Suprapubic skin (tissue), 4 donors: ENCODE results near the gene KRTAP1-3. TPM values are rescaled to one million over a fixed set of nuclear protein-coding genes. Genes with fewer than 3 reads are reported as not detected.

Experiments
- DNase-seq, 2 donors: peaks; one replicate each; pipeline ENCODE4 v3.0.0-alpha.2; 2019; ENCODE audit warnings: low spot score in 2 of 2
- H3K27ac ChIP-seq: fragments of 200-600 bp; sonication (generic); one replicate; pipeline ENCODE4 v1.5.1; 2019
- H3K27me3 ChIP-seq: fragments of 200-600 bp; sonication (generic); one replicate; pipeline ENCODE4 v1.5.1; 2019
- H3K36me3 ChIP-seq: fragments of 200-600 bp; sonication (generic); one replicate; pipeline ENCODE4 v1.5.1; 2019
- H3K4me1 ChIP-seq: fragments of 200-600 bp; sonication (generic); one replicate; pipeline ENCODE4 v1.5.1; 2019
- H3K4me3 ChIP-seq: fragments of 200-600 bp; sonication (generic); one replicate; pipeline ENCODE4 v1.5.1; 2019; ENCODE audit warnings: mild to moderate bottlenecking
- H3K9me3 ChIP-seq: fragments of 200-600 bp; sonication (generic); one replicate; pipeline ENCODE4 v1.5.1; 2019
- EP300 ChIP-seq: sonication (generic); formaldehyde crosslinking; IDR thresholded peaks from one replicate; pipeline ENCODE4 v1.6.1; 2017; ENCODE audit warnings: antibody characterized with exemption
- POLR2A ChIP-seq, 2 donors: fragments of 450-650 bp; IDR thresholded peaks; one replicate each; pipeline ENCODE4 v1.6.1; 2017; ENCODE audit warnings: antibody characterized with exemption in 2 of 2, mild to moderate bottlenecking in 2 of 2, moderate library complexity in 2 of 2
- POLR2AphosphoS5 ChIP-seq, 3 donors: sonication (generic); formaldehyde crosslinking; IDR thresholded peaks; one replicate each; pipeline ENCODE4 v1.6.1; 2017; ENCODE audit warnings: antibody characterized with exemption in 3 of 3
- WGBS: methylation state at CpG from one replicate; pipeline ENCODE4 v1.1.5; 2018; 5-methylcytosine and 5-hydroxymethylcytosine counted together
- total RNA-seq, 4 donors: library from RNA; depleted of rRNA; stranded (reverse); fragments of >200 nt; gene quantifications; one replicate each; pipeline ENCODE4 v1.1.0, GENCODE V29; 2016
- TF ChIP-seq, protein P1 (sequence below), 2 donors: fragments of 200-600 bp in 1 of 2; fragments of 450-650 bp in 1 of 2; sonication (generic) in 1 of 2; IDR thresholded peaks; one replicate each; pipeline ENCODE4 v1.5.1; 2016 to 2019; ENCODE audit warnings: antibody characterized with exemption in 2 of 2, mild to moderate bottlenecking in 1 of 2, moderate library complexity in 1 of 2

The KRTAP1-3 gene
- total RNA-seq, 4 donors from 2014 or later: 10.7 to 140 (median 28.7) TPM; not detected in 1

- Histone ChIP-seq H3K27ac (no peak within 1 kb of the TSS), H3K4me3 (no peak within 1 kb of the TSS), H3K27me3 (peaks cover 16% of the 10 kb centered on the region), H3K4me1 (peaks cover 9% of the 10 kb centered on the region), H3K9me3 (no peaks in the 10 kb centered on the region), H3K36me3 (no peaks in the 10 kb centered on the region)
- WGBS: 48% methylated on average over 9 of the region's 9 CpGs
- TF ChIP-seq EP300 (no peak), POLR2A (IDR thresholded peaks at IDR 0.05) (no peak), POLR2AphosphoS5 (IDR thresholded peaks at IDR 0.05) (no peak)
- TF ChIP-seq, protein P1, sequence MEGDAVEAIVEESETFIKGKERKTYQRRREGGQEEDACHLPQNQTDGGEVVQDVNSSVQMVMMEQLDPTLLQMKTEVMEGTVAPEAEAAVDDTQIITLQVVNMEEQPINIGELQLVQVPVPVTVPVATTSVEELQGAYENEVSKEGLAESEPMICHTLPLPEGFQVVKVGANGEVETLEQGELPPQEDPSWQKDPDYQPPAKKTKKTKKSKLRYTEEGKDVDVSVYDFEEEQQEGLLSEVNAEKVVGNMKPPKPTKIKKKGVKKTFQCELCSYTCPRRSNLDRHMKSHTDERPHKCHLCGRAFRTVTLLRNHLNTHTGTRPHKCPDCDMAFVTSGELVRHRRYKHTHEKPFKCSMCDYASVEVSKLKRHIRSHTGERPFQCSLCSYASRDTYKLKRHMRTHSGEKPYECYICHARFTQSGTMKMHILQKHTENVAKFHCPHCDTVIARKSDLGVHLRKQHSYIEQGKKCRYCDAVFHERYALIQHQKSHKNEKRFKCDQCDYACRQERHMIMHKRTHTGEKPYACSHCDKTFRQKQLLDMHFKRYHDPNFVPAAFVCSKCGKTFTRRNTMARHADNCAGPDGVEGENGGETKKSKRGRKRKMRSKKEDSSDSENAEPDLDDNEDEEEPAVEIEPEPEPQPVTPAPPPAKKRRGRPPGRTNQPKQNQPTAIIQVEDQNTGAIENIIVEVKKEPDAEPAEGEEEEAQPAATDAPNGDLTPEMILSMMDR (IDR thresholded peaks at IDR 0.05): no peak
- no peak for DNase-seq
Observed at GRCh38 chr17:41026715-41027471, 7.8 kb downstream of the KRTAP1-3 start, which contains the start of gene KRTAP1-5. KRTAP1-5 (minus strand) TSS chr17:41027208; CDS start chr17:41027155, 53 bp downstream.

DNA sequence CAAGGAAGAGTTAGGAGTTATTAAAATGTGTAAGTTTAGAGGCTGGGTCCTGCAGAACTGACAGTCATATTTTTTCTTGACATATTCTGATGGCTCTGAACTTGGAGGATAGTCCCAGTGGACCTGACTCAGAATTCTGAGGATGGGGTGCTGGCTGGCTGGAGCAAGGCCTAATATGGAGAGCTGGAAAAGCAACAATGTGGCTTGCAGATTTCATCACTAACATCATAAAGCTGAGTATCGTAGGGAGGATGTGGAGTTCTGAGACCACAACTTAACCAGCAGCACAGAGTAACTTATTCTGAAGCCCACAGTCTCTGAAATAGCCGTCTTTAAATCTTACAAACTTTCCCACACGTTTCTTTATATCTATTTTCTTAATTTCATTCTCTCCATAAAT is 10.0 kb downstream of the KRTAP1-3 start:
- DNase-seq: no peak
- TF ChIP-seq POLR2A (IDR thresholded peaks at IDR 0.05): no peak
- TF ChIP-seq EP300: no peak
- TF ChIP-seq POLR2AphosphoS5 (IDR thresholded peaks at IDR 0.05): no peak
- TF ChIP-seq, protein P1 (IDR thresholded peaks at IDR 0.05): no peak
- Histone ChIP-seq H3K4me1 (peaks cover 7% of the 10 kb centered on the region), H3K36me3 (no peaks in the 10 kb centered on the region), H3K27ac (no peak overlapping the region), H3K9me3 (no peaks in the 10 kb centered on the region), H3K4me3 (no peak overlapping the region), H3K27me3 (peaks cover 12% of the 10 kb centered on the region)
- WGBS: 66% methylated on average over 3 of the region's 3 CpGs

GRCh38 chr17:41020336-41020735 is 14.3 kb downstream of the KRTAP1-3 start:
- H3K36me3 ChIP-seq: no peaks in the 10 kb centered on the region
- no peak for DNase-seq
- TF ChIP-seq POLR2AphosphoS5 (IDR thresholded peaks at IDR 0.05): no peak
- no peak overlapping the region for H3K4me3 ChIP-seq
- H3K27me3 ChIP-seq: no peaks in the 10 kb centered on the region
- H3K9me3 ChIP-seq: no peaks in the 10 kb centered on the region
- no peak overlapping the region for H3K27ac ChIP-seq
- H3K4me1 ChIP-seq: no peaks in the 10 kb centered on the region

- no peak for TF ChIP-seq EP300
- no peak for TF ChIP-seq POLR2A (IDR thresholded peaks at IDR 0.05)
- TF ChIP-seq POLR2AphosphoS5 (IDR thresholded peaks at IDR 0.05): no peak
- TF ChIP-seq, protein P1 (IDR thresholded peaks at IDR 0.05): no peak
- H3K27me3 ChIP-seq: no peaks in the 10 kb centered on the region
- no peak overlapping the region for H3K27ac ChIP-seq
- no peak overlapping the region for H3K4me3 ChIP-seq
- H3K36me3 ChIP-seq: no peaks in the 10 kb centered on the region
- DNase-seq: no peak
- 88% methylated on average over 2 of the region's 3 CpGs for WGBS
- H3K9me3 ChIP-seq: no peaks in the 10 kb centered on the region
- H3K4me1 ChIP-seq: no peaks in the 10 kb centered on the region
Observed at GRCh38 chr17:41019415-41019814, 15.3 kb downstream of the KRTAP1-3 start.

DNA sequence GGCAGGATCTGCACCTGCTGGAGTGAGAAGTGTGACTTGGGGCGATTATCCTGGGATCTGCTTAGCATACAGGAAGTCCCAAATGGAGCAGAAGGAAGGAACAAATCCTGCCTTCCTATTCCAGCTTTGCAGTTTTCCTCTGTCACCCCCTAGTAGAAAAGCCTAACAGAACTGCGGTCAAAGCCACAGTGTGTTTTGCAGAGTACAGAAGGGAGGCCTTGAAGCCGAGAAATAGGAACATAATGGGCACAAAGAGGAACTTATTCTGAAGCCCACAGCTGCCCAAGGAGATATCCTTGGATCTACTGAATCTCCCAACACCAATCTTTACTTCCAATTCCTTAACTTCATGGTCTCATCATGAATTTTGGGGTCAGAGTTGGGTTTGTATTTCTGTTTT is 16.1 kb downstream of the KRTAP1-3 start:
- no peak overlapping the region for H3K27ac ChIP-seq
- no peaks in the 10 kb centered on the region for H3K9me3 ChIP-seq
- DNase-seq: no peak
- no peaks in the 10 kb centered on the region for H3K36me3 ChIP-seq
- H3K27me3 ChIP-seq: no peaks in the 10 kb centered on the region
- no peak for TF ChIP-seq POLR2AphosphoS5 (IDR thresholded peaks at IDR 0.05)
- TF ChIP-seq POLR2A (IDR thresholded peaks at IDR 0.05): no peak
- no peak for TF ChIP-seq EP300
- TF ChIP-seq, protein P1 (IDR thresholded peaks at IDR 0.05): no peak
- no peaks in the 10 kb centered on the region for H3K4me1 ChIP-seq
- 65% methylated on average over 3 of the region's 3 CpGs for WGBS
- no peak overlapping the region for H3K4me3 ChIP-seq
